ENCODE measurements around the gene KNDC1.
A peak's percentile ranks its signal among the peaks of the same experiment; 100 is the strongest.

DNA sequence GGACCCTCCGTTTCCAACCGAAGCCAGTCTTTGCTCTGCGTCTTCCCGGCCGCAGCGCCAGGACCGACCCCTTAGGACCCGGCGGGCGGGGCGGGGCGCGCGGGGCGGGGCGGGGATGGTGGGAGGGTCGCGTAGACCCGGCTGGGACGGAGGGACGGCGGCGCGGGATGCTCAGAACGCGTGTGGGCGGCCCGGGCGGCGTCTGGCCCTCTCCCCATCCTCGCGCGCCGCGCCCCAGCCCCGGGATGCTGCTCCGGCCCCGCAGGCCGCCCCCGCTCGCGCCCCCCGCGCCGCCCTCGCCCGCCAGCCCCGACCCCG, 70.0 kb downstream of the KNDC1 start, which contains the start of gene UTF1:
- peak; percentile 32; the same call in 1 of the 2 replicates for TF ChIP-seq POLR2AphosphoS5 (IDR thresholded peaks at IDR 0.05; ENCODE audit: low read depth)
- TF ChIP-seq, protein P1, sequence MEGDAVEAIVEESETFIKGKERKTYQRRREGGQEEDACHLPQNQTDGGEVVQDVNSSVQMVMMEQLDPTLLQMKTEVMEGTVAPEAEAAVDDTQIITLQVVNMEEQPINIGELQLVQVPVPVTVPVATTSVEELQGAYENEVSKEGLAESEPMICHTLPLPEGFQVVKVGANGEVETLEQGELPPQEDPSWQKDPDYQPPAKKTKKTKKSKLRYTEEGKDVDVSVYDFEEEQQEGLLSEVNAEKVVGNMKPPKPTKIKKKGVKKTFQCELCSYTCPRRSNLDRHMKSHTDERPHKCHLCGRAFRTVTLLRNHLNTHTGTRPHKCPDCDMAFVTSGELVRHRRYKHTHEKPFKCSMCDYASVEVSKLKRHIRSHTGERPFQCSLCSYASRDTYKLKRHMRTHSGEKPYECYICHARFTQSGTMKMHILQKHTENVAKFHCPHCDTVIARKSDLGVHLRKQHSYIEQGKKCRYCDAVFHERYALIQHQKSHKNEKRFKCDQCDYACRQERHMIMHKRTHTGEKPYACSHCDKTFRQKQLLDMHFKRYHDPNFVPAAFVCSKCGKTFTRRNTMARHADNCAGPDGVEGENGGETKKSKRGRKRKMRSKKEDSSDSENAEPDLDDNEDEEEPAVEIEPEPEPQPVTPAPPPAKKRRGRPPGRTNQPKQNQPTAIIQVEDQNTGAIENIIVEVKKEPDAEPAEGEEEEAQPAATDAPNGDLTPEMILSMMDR (conservative IDR thresholded peaks at IDR 0.05; ENCODE audit: low read depth in 2 of 2), result no peak
- TF ChIP-seq EZH2 (IDR thresholded peaks at IDR 0.05; ENCODE audit: low read depth, unreplicated experiment), result no peak
- TF ChIP-seq ZNF114 (CRISPR knock-in tag; IDR thresholded peaks at IDR 0.05), result no peak
- TF ChIP-seq REST (IDR thresholded peaks at IDR 0.05; ENCODE audit: unreplicated experiment), result no peak

Data from GM23338 (cell line).